ENCODE results near the gene DBR1.

GRCh38 chr3:138114431-138114918 is 60.2 kb downstream of the DBR1 start:
- TF ChIP-seq CTCF (IDR thresholded peaks at IDR 0.05) (no peak), POLR2A (IDR thresholded peaks at IDR 0.05) (no peak), EP300 (IDR thresholded peaks at IDR 0.05) (no peak)
